ENCODE data around the gene CFAP99. TPM values are rescaled to one million over a fixed set of nuclear protein-coding genes. Genes with fewer than 3 reads are reported as not detected.

The CFAP99 gene
- total RNA-seq, 1 donor = 0.27 TPM

GRCh38 chr4:2409381-2409783, 9.4 kb upstream of the CFAP99 start:
- DNase-seq (ENCODE audit: low read depth in 2 of 3, low spot score in 2 of 3) = no peak

- DNase-seq (ENCODE audit: low read depth in 2 of 3, low spot score in 2 of 3) = no peak
Measured at GRCh38 chr4:2411786-2412510, 6.8 kb upstream of the CFAP99 start.

GRCh38 chr4:2412534-2412884, 6.2 kb upstream of the CFAP99 start:
- peak in 1 of 3 donors; percentile 39 for DNase-seq (ENCODE audit: low read depth in 2 of 3, low spot score in 2 of 3)

DNA sequence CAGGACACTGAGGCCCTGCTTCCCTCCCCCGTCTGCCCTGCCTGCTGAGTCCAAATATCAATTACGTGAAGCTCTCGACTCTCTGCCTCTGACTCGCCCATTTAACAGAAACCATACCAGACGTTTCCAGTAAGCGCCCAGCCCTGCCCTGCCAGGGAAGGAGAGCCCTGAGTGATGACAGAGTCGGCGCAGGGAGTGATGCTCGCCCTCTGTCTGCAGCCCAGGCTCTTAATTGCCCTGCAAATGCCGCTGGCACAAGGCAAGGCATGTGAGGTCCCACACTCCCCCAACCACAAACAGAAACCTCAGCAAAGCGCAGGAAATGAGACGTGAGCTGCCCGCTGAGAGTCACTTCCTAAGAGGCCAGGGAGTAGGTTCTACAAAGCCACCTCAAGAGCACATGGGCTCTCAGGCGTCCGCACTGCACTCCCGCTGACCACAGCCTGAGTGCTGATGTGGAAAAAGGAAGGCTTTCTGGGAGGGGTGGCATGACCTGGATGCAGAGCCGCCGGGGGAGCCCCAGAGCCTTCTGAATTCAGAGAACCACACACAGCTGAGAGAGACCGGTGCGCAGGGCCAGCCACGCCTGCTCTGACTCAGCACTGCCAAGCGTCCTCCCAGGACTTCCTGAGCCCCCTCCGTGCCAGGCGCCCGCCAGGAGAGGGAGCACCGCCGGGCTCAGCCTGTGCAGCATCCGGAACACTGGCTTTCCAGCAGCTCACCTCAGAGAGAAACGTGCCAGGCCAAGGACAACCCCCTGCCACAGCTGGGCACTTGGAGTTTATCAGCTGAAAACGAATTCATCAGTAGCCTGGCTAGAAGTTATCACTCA, 5.7 kb upstream of the CFAP99 start:
- peak; percentile 81 to 100 (median 99) for DNase-seq (ENCODE audit: low read depth in 2 of 3, low spot score in 2 of 3)

DNA sequence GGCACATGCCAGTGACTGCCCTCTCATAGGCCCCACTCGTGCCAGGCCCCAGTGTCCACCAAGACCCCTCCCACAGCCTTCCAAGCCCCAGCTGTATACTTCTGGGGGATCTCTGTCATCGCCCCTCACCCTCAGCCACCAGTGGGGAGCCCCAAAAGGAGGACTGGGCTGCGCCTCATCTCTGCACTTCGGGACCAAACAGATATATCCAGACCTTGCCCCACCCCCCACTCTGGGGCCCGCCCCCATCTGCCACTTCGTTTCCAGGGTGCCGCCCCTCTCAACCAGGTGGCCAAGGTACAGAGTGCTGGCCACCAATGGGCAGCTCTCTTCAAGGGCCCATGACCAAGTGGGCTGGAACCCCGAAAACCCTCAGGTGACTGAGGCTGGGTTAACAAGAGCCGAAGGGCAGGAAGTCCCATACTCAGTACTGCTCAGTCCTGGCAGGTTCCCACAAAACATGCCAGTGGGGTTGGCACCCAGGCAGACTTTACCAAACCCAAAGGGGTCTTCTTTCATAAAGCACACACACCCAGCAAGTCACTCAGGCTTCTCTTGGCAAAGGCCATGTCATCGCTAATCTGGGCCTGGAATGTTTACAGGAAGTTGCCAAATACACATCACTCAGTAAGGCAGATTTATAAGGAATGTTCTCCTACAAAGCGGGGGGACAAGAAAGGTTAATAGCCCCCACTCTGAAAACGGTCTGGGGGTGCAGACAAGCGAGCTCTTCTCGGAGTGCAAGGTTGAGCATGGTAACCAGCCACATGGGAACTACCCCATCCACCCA, 4.7 kb upstream of the CFAP99 start:
- DNase-seq (ENCODE audit: low read depth in 2 of 3, low spot score in 2 of 3) = peak in 1 of 3 donors; percentile 8

DNA sequence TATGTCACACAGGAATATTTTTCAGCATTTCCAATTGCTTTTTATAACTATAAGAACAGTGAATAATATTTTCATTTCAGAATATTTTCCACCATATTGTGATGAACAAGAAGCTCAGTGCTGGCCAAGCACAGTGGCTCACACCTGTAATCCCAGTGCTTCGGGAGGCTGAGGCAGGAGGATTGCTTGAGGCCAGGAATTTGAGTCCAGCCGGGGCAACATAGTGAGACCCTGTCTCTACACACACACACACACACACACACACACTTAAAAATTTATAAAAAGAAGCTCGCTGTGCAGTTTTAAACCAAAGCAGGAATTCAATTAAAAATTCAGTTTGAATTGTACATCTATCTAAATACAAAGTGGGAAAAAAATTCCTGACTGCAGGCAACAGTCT, 3.5 kb upstream of the CFAP99 start:
- no peak for DNase-seq (ENCODE audit: low read depth in 2 of 3, low spot score in 2 of 3)

DNA sequence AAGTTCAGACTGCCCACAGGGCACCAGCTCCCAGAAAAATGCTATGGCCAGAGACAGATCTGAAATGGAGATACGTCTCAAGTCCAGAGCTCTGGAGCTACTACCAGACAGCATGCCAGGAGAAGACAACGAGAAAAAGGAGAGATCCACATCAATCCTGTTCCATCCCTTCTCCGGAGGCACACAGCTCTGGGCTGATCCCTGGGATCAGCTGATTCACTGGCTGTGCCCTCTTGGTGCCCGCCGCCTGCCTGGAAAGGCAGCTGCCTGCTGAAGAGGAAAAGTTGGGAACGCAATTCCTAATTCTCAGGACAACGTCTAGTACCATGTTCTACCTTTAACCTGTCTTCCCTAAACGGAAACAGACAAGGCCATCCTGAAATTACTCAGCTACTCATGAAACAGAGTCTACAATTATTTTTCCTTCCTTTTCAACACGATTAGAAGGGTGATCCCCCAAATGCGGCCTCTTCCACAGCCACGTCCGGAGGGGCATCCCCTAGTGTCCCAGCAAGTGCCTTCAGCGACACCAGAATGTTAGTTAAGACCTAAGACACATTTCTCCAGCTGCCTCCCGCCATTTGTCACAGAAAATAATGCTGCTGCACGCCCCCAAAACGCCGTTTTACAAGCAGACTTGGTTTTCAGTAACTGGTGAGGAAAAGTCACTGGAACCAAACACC, 2.7 kb upstream of the CFAP99 start:
- DNase-seq (ENCODE audit: low read depth in 2 of 3, low spot score in 2 of 3) = no peak

- peak in 1 of 3 donors; percentile 46 for DNase-seq (ENCODE audit: low read depth in 2 of 3, low spot score in 2 of 3)
Measured at GRCh38 chr4:2416564-2417225, 2.1 kb upstream of the CFAP99 start.

DNA sequence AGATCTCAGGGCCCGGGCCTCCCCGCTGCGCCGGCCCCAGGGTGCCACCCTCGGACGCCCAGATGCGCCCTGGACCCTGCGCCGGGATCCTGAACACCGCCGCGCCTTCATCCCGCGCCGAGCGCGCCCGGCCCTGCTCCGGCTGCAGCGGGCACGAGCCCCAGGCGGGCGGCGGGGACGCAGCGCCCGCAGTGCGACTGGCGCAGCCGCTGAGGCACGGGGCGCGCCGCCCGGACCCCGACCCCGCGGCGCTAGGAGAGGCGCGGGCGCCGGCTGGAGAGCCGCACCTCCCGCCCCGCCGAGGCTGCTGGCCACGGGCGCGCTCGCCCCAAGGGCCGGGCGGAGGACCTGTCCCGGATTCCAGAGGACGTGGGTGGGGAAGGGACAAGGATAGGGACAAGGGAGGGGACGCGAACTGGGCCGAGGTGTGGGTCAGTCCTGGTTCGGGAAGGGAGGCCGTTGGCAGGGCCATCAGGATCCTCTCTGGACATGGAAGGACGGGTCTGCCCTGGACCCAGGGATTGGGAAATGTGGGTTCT, 1.5 kb upstream of the CFAP99 start:
- DNase-seq (ENCODE audit: low read depth in 2 of 3, low spot score in 2 of 3) = peak in 1 of 3 donors; percentile 10

GRCh38 chr4:2417765-2418649, 748 bp upstream of the CFAP99 start, which contains the start of gene ZFYVE28:
Gene ZFYVE28, minus strand, starts transcription at chr4:2418645. Its CDS starts 322 bp downstream, at chr4:2418323.
- no peak for DNase-seq (ENCODE audit: low read depth in 2 of 3, low spot score in 2 of 3)

GRCh38 chr4:2419814-2420213, 1.1 kb downstream of the CFAP99 start:
- DNase-seq (ENCODE audit: low read depth in 2 of 3, low spot score in 2 of 3) = no peak

DNA sequence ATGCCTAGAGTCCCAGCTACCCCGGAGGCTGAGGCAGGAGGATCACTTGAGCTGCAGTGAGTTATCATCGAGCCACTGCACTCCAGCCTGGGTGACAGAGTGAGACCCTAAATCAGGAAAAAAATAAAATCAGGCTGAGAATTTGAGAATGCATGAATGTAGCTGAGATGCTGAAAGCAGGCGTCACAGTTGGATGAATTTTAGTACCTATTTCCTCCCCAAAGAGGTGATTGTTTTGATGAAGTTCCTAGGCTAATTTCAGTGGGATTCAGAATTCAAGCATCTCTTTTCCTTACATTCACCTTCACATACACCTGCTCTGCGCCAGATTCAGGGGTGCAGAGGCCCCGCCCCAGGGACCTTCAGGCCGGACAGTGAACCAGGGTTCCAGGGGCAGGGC, 3.2 kb downstream of the CFAP99 start:
- no peak for DNase-seq (ENCODE audit: low read depth in 2 of 3, low spot score in 2 of 3)

- DNase-seq (ENCODE audit: low read depth in 2 of 3, low spot score in 2 of 3) = no peak
Measured at GRCh38 chr4:2423066-2423465, 4.3 kb downstream of the CFAP99 start.

DNA sequence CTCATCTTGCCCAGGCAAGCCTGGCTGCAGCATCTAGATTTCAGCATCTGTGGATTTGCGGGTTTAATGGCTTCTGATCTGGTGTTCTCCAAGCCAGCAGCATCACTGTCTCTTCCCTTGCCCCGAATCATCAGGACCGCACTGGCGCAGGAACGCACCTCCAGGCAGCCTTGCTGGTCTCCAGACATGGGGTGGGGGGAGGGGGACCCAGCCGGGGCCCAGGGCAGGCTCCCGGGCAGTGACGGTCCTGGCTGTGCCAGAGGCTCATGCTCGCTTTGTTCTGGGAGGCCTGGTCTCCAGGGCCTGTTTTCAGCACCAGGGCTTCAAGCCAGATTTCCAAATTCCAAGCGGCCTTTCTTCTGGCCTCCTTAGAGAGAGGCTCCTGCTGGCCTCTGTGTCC, 4.9 kb downstream of the CFAP99 start:
- DNase-seq (ENCODE audit: low read depth in 2 of 3, low spot score in 2 of 3) = no peak

DNA sequence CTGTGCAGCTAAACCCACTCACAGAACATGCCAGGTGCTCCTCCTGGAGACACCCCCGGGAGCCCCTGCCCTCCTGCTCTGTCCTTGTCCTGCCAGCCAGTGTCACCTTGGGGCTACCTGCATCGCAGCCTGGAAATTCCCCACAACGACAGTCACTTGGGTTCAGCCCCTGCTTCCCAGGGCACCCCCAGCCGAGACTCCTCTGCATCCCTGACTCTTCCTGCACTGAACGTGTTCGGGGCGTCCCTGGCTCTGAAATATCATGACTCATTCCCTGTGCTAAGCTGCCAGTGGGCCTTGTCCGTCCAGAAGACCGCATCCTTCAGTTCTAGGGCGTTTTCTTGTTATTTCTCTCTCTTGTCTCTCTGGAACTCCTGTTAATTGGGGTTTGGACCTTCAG, 5.8 kb downstream of the CFAP99 start:
- DNase-seq (ENCODE audit: low read depth in 2 of 3, low spot score in 2 of 3) = no peak

- no peak for DNase-seq (ENCODE audit: low read depth in 2 of 3, low spot score in 2 of 3)
Measured at GRCh38 chr4:2425386-2426068, 6.8 kb downstream of the CFAP99 start.

GRCh38 chr4:2426069-2426397, 7.3 kb downstream of the CFAP99 start:
- no peak for DNase-seq (ENCODE audit: low read depth in 2 of 3, low spot score in 2 of 3)

- no peak for DNase-seq (ENCODE audit: low read depth in 2 of 3, low spot score in 2 of 3)
Measured at GRCh38 chr4:2426711-2427275, 8.0 kb downstream of the CFAP99 start.

Measured in hematopoietic multipotent progenitor cell (in vitro differentiated cells).